ENCODE results near the gene DPP6.

DNA sequence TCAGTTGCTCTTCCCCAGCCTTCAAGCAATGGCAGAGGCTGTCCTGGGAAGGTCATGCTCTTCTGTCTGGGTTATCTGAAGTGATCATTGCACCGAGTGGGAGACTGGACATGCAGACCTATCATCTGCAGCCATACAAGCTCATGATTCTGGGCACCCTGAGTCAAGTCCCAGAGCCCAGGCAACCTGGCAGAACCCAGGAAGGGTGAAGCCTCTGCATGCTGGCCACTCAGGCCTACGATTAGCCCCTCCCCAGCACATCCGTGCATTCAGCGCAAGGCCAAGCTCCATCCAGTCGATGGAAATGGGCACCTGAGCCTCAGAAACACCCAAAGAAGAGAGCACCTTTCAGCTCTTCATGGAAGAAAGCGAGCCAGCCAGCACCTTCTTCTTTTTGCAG, 688.9 kb downstream of the DPP6 start:
- TF ChIP-seq, protein P1, sequence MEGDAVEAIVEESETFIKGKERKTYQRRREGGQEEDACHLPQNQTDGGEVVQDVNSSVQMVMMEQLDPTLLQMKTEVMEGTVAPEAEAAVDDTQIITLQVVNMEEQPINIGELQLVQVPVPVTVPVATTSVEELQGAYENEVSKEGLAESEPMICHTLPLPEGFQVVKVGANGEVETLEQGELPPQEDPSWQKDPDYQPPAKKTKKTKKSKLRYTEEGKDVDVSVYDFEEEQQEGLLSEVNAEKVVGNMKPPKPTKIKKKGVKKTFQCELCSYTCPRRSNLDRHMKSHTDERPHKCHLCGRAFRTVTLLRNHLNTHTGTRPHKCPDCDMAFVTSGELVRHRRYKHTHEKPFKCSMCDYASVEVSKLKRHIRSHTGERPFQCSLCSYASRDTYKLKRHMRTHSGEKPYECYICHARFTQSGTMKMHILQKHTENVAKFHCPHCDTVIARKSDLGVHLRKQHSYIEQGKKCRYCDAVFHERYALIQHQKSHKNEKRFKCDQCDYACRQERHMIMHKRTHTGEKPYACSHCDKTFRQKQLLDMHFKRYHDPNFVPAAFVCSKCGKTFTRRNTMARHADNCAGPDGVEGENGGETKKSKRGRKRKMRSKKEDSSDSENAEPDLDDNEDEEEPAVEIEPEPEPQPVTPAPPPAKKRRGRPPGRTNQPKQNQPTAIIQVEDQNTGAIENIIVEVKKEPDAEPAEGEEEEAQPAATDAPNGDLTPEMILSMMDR (IDR thresholded peaks at IDR 0.05) = no peak
- TF ChIP-seq REST (IDR thresholded peaks at IDR 0.05; ENCODE audit: insufficient read depth in 1 of 2, low read depth in 2 of 2, low read length in 1 of 2) = no peak
- no peak for TF ChIP-seq SIN3A (IDR thresholded peaks at IDR 0.05; ENCODE audit: borderline replicate concordance, insufficient read depth, low read depth, low read length)

Measured in Panc1 (cell line).